Chondrocyte (in vitro differentiated cells): ENCODE results near the gene PDZD2. TPM values are rescaled to one million over a fixed set of nuclear protein-coding genes. Genes with fewer than 3 reads are reported as not detected.

Experiments used
- DNase-seq: peaks from one replicate; pipeline ENCODE4 v3.0.0; 2021; ENCODE audit warnings: mixed read lengths, low spot score
- H3K27ac Mint-ChIP-seq: one replicate; pipeline ENCODE4 v1.8.0; 2021; ENCODE audit warnings: mild to moderate bottlenecking, moderate library complexity, mixed read lengths; ENCODE audit not compliant: unreplicated experiment
- H3K27me3 Mint-ChIP-seq: 2 replicates; pipeline ENCODE4 v1.8.0; 2021; ENCODE audit warnings: low read depth, mixed read lengths
- H3K36me3 Mint-ChIP-seq: 2 replicates; pipeline ENCODE4 v1.8.0; 2021; ENCODE audit warnings: low read depth, mixed read lengths
- H3K4me1 Mint-ChIP-seq: 2 replicates; pipeline ENCODE4 v1.8.0; 2021; ENCODE audit warnings: low read depth, mild to moderate bottlenecking, mixed read lengths
- H3K4me3 Mint-ChIP-seq: one replicate; pipeline ENCODE4 v1.8.0; 2021; ENCODE audit warnings: mild to moderate bottlenecking, moderate library complexity, mixed read lengths; ENCODE audit not compliant: unreplicated experiment
- H3K9me3 Mint-ChIP-seq: 2 replicates; pipeline ENCODE4 v1.8.0; 2021; ENCODE audit warnings: low read depth, mixed read lengths
- total RNA-seq: library from RNA; stranded (reverse); gene quantifications from 3 replicates; pipeline ENCODE4 v1.2.1, GENCODE V29; 2021
- TF ChIP-seq, protein P1 (sequence below): fragments of 200-600 bp; sonication (generic); IDR thresholded peaks from 2 replicates; pipeline ENCODE4 v1.5.0; 2021; ENCODE audit warnings: antibody characterized with exemption, mild to moderate bottlenecking, moderate library complexity

The PDZD2 gene
- total RNA-seq, 1 donor from 2014 or later = 30.9 TPM

- Mint-ChIP-seq H3K27me3 (no peaks in the 10 kb centered on the region), H3K4me3 (no peak overlapping the region), H3K36me3 (peaks cover 13% of the 10 kb centered on the region), H3K27ac (no peak overlapping the region), H3K4me1 (peaks cover 20% of the 10 kb centered on the region), H3K9me3 (no peaks in the 10 kb centered on the region)
- TF ChIP-seq, protein P1, sequence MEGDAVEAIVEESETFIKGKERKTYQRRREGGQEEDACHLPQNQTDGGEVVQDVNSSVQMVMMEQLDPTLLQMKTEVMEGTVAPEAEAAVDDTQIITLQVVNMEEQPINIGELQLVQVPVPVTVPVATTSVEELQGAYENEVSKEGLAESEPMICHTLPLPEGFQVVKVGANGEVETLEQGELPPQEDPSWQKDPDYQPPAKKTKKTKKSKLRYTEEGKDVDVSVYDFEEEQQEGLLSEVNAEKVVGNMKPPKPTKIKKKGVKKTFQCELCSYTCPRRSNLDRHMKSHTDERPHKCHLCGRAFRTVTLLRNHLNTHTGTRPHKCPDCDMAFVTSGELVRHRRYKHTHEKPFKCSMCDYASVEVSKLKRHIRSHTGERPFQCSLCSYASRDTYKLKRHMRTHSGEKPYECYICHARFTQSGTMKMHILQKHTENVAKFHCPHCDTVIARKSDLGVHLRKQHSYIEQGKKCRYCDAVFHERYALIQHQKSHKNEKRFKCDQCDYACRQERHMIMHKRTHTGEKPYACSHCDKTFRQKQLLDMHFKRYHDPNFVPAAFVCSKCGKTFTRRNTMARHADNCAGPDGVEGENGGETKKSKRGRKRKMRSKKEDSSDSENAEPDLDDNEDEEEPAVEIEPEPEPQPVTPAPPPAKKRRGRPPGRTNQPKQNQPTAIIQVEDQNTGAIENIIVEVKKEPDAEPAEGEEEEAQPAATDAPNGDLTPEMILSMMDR = no peak
- no peak for DNase-seq
Observed at GRCh38 chr5:32059761-32060530, 421.0 kb downstream of the PDZD2 start.

DNA sequence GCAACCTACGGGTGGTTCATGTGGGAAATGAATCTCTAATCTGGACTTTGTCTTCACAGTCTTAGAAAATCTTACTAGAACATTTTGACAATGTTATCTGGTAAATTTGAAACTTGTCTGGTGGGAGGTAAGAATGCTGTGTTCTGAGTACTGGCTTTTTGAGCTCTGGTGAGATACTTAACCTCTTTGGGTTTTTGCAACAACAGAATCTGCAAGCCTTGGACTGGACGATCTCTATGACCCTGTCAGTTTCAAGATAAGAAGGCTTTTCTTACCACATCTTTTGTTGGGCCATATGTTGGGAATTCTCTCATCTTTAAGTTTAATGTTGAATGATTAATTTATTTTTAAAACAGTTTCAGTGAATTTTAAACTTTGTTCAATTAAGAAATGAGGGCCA is 422.3 kb downstream of the PDZD2 start:
- Mint-ChIP-seq H3K4me1 (peaks cover 18% of the 10 kb centered on the region), H3K27me3 (no peaks in the 10 kb centered on the region)
- TF ChIP-seq, protein P1 = no peak

GRCh38 chr5:32066448-32066847 is 427.5 kb downstream of the PDZD2 start:
- H3K36me3 Mint-ChIP-seq = peaks cover 17% of the 10 kb centered on the region
- H3K9me3 Mint-ChIP-seq = no peaks in the 10 kb centered on the region
- TF ChIP-seq, protein P1 = no peak
- no peaks in the 10 kb centered on the region for H3K27me3 Mint-ChIP-seq
- no peak overlapping the region for H3K4me3 Mint-ChIP-seq
- no peak for DNase-seq
- peaks cover 26% of the 10 kb centered on the region for H3K4me1 Mint-ChIP-seq
- peak overlapping the region; percentile 74 for H3K27ac Mint-ChIP-seq

More for the DNA sequence above, 422.3 kb downstream of the PDZD2 start:
- Mint-ChIP-seq H3K27ac (no peak overlapping the region), H3K36me3 (peaks cover 13% of the 10 kb centered on the region), H3K9me3 (no peaks in the 10 kb centered on the region), H3K4me3 (no peak overlapping the region)
- no peak for DNase-seq

DNA sequence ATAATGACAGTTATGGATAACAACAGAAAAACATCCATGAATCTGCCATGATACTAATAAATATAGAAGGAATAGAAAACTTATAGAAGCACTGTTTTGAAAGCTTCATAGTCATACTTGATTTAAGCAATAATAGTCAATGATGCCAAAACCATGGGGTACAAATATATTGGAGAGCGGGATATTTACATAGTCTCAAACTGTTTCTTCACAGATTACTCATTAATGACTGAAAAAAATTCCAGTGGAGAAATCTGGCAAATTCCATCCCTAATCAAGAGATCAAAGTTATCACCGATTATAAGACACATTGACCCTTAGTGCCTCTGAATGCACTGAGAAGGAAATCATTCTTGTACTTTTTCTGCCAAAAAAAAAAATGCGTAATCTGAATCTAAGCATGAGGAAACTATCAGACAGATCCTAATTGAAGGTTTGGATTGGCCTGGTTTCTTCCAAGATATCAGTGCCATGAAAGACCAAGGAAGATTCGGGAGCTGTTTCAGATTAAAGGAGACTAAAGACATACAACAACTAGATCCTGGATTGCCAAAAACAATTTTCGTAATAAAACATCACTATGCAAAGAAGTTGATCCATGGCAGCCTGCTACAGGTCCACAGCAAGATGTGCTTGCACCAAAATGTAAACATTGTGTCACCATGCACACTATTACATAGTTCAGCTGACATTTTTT is 429.0 kb downstream of the PDZD2 start:
- Mint-ChIP-seq H3K36me3 (peaks cover 20% of the 10 kb centered on the region), H3K4me3 (no peak overlapping the region), H3K4me1 (peaks cover 26% of the 10 kb centered on the region), H3K27ac (peak overlapping the region; percentile 5), H3K9me3 (no peaks in the 10 kb centered on the region), H3K27me3 (no peaks in the 10 kb centered on the region)
- no peak for DNase-seq
- TF ChIP-seq, protein P1 = no peak

DNA sequence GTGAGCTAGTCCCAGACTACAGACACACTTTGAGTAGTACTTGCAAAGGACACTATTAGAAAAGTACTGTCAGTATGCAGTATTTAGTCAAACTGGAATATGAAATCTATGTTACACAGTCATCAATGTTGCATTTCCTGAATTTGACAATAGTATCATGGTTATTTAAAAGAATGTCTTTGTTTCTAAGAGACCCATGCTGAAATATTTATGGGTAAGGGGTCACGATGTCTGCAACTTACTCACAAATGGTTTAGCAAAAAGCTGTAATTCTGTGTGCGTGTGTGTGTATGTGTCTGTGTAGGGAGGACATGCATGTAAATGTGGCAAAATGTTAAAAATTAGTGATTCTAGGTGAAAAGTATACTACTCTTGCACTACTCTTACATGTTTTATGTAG is 429.6 kb downstream of the PDZD2 start:
- H3K4me1 Mint-ChIP-seq = peaks cover 26% of the 10 kb centered on the region
- TF ChIP-seq, protein P1 = no peak
- H3K27me3 Mint-ChIP-seq = no peaks in the 10 kb centered on the region
- no peak overlapping the region for H3K27ac Mint-ChIP-seq
- H3K36me3 Mint-ChIP-seq = peaks cover 22% of the 10 kb centered on the region
- H3K9me3 Mint-ChIP-seq = no peaks in the 10 kb centered on the region
- no peak for DNase-seq
- no peak overlapping the region for H3K4me3 Mint-ChIP-seq
